Hepatocyte (in vitro differentiated cells): ENCODE data around the gene SLC16A3.

ENCODE experiments used
- EZH2 ChIP-seq: fragments of 200-600 bp; sonication (generic); IDR thresholded peaks from 2 replicates; pipeline ENCODE4 v1.6.1; 2016; ENCODE audit warnings: antibody characterized with exemption, mild to moderate bottlenecking, borderline replicate concordance
- EZH2phosphoT487 ChIP-seq: fragments of 200-600 bp; sonication (generic); IDR thresholded peaks from one replicate; pipeline ENCODE4 v1.6.1; 2018; ENCODE audit warnings: antibody characterized with exemption, mild to moderate bottlenecking, low read depth, moderate library complexity; ENCODE audit not compliant: unreplicated experiment, severe bottlenecking
- TF ChIP-seq, protein P1 (sequence below): fragments of 200-600 bp; sonication (generic); IDR thresholded peaks from 2 replicates; pipeline ENCODE4 v1.5.1; 2016; ENCODE audit warnings: antibody characterized with exemption, mild to moderate bottlenecking; ENCODE audit not compliant: poor library complexity

DNA sequence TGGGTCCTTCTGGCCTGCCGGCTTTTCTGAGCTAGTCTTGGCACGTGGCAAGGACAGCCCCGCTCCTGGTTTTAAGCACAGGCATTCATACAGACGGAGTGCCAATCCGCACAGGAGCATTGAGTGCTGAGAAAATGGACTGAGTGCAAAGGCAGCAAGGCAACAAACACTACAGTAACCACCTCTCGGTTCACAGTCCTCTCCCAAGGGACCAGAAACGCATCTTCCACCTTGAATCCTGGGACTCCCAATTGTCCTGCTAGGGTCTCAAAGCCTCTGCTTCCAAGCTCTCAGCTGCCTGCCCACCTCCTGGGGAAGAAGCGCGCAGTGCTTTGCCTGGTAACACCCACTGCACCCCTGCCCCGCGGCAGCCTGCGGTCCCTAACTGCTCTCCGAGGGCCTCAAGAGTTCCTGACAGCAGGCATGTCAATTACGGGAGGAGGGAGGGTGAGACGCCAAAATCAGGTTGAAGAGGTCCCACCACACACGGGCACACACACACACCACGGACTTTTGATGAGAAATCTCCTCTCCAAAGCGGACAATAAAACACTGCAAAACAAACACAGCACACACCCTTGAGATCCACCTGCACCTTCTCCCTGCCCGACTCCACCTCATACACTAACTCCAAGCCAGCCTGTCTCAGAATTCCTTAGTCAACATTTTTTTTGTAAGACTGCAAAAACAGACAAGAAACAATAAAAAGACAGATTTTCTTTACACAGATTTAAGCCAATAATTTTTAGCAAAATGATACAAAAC, 15.0 kb downstream of the SLC16A3 start:
- TF ChIP-seq EZH2phosphoT487 = no peak
- TF ChIP-seq, protein P1, sequence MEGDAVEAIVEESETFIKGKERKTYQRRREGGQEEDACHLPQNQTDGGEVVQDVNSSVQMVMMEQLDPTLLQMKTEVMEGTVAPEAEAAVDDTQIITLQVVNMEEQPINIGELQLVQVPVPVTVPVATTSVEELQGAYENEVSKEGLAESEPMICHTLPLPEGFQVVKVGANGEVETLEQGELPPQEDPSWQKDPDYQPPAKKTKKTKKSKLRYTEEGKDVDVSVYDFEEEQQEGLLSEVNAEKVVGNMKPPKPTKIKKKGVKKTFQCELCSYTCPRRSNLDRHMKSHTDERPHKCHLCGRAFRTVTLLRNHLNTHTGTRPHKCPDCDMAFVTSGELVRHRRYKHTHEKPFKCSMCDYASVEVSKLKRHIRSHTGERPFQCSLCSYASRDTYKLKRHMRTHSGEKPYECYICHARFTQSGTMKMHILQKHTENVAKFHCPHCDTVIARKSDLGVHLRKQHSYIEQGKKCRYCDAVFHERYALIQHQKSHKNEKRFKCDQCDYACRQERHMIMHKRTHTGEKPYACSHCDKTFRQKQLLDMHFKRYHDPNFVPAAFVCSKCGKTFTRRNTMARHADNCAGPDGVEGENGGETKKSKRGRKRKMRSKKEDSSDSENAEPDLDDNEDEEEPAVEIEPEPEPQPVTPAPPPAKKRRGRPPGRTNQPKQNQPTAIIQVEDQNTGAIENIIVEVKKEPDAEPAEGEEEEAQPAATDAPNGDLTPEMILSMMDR = no peak
- TF ChIP-seq EZH2 = no peak
